HG02623 (cell line): Measurements from ENCODE around the gene KIR2DL4.
"Not testable (repeated sequence)": the region's sequence is repeated elsewhere in the genome, so short reads cannot be mapped to it uniquely, and the experiment has no call there.

Experiments used
- ATAC-seq: cut with Tn5 transposase; IDR thresholded peaks from one replicate; pipeline ENCODE4 v1.9.1; 2021; ENCODE audit warnings: moderate library complexity; ENCODE audit not compliant: unreplicated experiment

Gene KIR2DL4

GRCh38 chr19:54803410-54803809, at the start of gene KIR2DL4:
Gene KIR2DL4, plus strand, starts transcription at chr19:54803610. Its CDS starts 42 bp downstream, at chr19:54803652.
- ATAC-seq: no peak

GRCh38 chr19:54756204-54757110, 47.0 kb upstream of the KIR2DL4 start:
- ATAC-seq: not testable (repeated sequence)

- ATAC-seq: not testable (repeated sequence)
Measured at GRCh38 chr19:54758577-54758976, 44.8 kb upstream of the KIR2DL4 start.

GRCh38 chr19:54764219-54764618, 39.2 kb upstream of the KIR2DL4 start:
- ATAC-seq: not testable (repeated sequence)

GRCh38 chr19:54766464-54766863, 36.9 kb upstream of the KIR2DL4 start:
- not testable (repeated sequence) for ATAC-seq

- ATAC-seq: not testable (repeated sequence)
Measured at GRCh38 chr19:54769646-54770045, 33.8 kb upstream of the KIR2DL4 start, which contains the start of gene KIR2DL1. Gene KIR2DL1, plus strand, starts transcription at chr19:54769793. Its CDS starts 58 bp downstream, at chr19:54769851.

GRCh38 chr19:54770511-54770910, 32.9 kb upstream of the KIR2DL4 start:
- not testable (repeated sequence) for ATAC-seq

- ATAC-seq: not testable (repeated sequence)
Measured at GRCh38 chr19:54771018-54771960, 32.1 kb upstream of the KIR2DL4 start.

- not testable (repeated sequence) for ATAC-seq
Measured at GRCh38 chr19:54772666-54773065, 30.7 kb upstream of the KIR2DL4 start.

GRCh38 chr19:54775095-54775815, 28.2 kb upstream of the KIR2DL4 start:
- ATAC-seq: not testable (repeated sequence)

GRCh38 chr19:54775830-54776229, 27.6 kb upstream of the KIR2DL4 start:
- not testable (repeated sequence) for ATAC-seq

GRCh38 chr19:54777851-54778250, 25.6 kb upstream of the KIR2DL4 start:
- not testable (repeated sequence) for ATAC-seq

- ATAC-seq: not testable (repeated sequence)
Measured at GRCh38 chr19:54778896-54779295, 24.5 kb upstream of the KIR2DL4 start.

GRCh38 chr19:54782916-54783315, 20.5 kb upstream of the KIR2DL4 start:
- not testable (repeated sequence) for ATAC-seq

- not testable (repeated sequence) for ATAC-seq
Measured at GRCh38 chr19:54786091-54786723, 17.2 kb upstream of the KIR2DL4 start.

GRCh38 chr19:54788154-54788553, 15.3 kb upstream of the KIR2DL4 start:
- not testable (repeated sequence) for ATAC-seq

GRCh38 chr19:54790711-54791110, 12.7 kb upstream of the KIR2DL4 start:
- ATAC-seq: no peak

GRCh38 chr19:54791476-54791875, 11.9 kb upstream of the KIR2DL4 start:
- ATAC-seq: no peak

GRCh38 chr19:54792814-54793213, 10.6 kb upstream of the KIR2DL4 start:
- no peak for ATAC-seq

- ATAC-seq: no peak
Measured at GRCh38 chr19:54795758-54796157, 7.7 kb upstream of the KIR2DL4 start.
